ENCODE results near the gene KANSL1. TPM values are rescaled to one million over a fixed set of nuclear protein-coding genes. Genes with fewer than 3 reads are reported as not detected.

Gene KANSL1
- total and polyA plus RNA-seq, 2 of the 4 experiments (the other 2 are of a cell fraction), result 19.1 to 49.6 TPM

DNA sequence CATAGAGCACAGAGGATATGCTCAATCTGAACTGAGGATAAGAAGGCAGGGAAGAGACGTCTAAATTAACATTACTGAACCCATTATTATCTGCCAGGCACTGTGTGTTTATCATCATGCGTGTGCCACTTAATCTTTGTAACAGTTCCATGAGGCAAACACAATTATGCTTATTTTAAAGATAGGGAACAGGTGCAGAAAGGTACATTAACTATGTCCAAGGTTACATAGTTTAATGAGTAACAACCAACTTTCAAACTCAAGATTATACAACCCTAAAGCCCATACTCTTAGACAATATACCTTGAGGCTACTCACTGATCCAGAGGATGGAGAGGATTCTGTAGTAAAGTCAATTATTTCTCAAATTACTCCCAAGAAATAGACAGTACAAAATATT is 151.0 kb downstream of the KANSL1 start:
- Histone ChIP-seq H3K23ac (ENCODE audit: low read depth, low read length) (no peak overlapping the region), H3K14ac (replicated peaks; ENCODE audit: low read depth, low read length) (no peak overlapping the region), H2AK5ac (ENCODE audit: low read depth, low read length) (no peak overlapping the region), H2BK20ac (ENCODE audit: low read depth, low read length) (no peak overlapping the region), H3K4me1 (ENCODE audit: control insufficient read depth, insufficient read depth, low read length) (no peaks in the 10 kb centered on the region), H4K5ac (ENCODE audit: low read depth, low read length) (no peak overlapping the region), H2BK120ac (ENCODE audit: low read depth, low read length) (no peak overlapping the region), H2AK9ac (replicated peaks; ENCODE audit: low read depth, low read length, poor library complexity) (no peak overlapping the region), H4K8ac (ENCODE audit: low read depth in 2 of 2, low read length in 2 of 2) (no peak overlapping the region), H2AFZ (replicated peaks; ENCODE audit: low read length, poor library complexity) (no peak overlapping the region), H2BK5ac (ENCODE audit: low read depth, low read length, poor library complexity, severe bottlenecking) (no peak overlapping the region), H3K4me2 (ENCODE audit: low read depth, low read length) (no peak overlapping the region), H3K4ac (ENCODE audit: low read depth, low read length) (no peak overlapping the region), H3K27ac (ENCODE audit: insufficient read depth, low read length) (no peak overlapping the region), H3K9me3 (ENCODE audit: control insufficient read depth, insufficient read depth, low read length) (no peaks in the 10 kb centered on the region), H3K56ac (ENCODE audit: extremely low read depth, insufficient read depth, low read length) (no peak overlapping the region), H3K9ac (ENCODE audit: low read depth, low read length) (no peak overlapping the region), H4K91ac (ENCODE audit: insufficient read depth, low read depth, low read length) (no peak overlapping the region), H2BK15ac (ENCODE audit: low read depth, low read length) (no peak overlapping the region), H3K36me3 (ENCODE audit: control insufficient read depth, insufficient read depth, low read length) (peaks cover 43% of the 10 kb centered on the region), H3K4me3 (ENCODE audit: insufficient read depth, low read depth, low read length) (no peak overlapping the region), H4K20me1 (ENCODE audit: insufficient read depth, low read length) (peaks cover 23% of the 10 kb centered on the region; the same call in 1 of the 2 replicates), H3K9me1 (ENCODE audit: insufficient read depth, low read length) (no peaks in the 10 kb centered on the region), H3K79me1 (ENCODE audit: low read depth in 1 of 2, low read length in 2 of 2) (peaks cover 40 to 51% of the 10 kb centered on the region in 2 experiments), H3K18ac (ENCODE audit: low read depth, low read length) (no peak overlapping the region), H3K27me3 (ENCODE audit: control insufficient read depth, insufficient read depth, low read length) (no peaks in the 10 kb centered on the region)
- DNase-seq (no peak), ATAC-seq (ENCODE audit: low read depth) (no peak)
- dilution Hi-C loops (cut with HindIII; ENCODE audit: low sequenced_read_pairs, unreplicated experiment) (no loop called here), in situ Hi-C loops (cut with MboI; ENCODE audit: low sequenced_read_pairs) (no loop called here), intact Hi-C loops (cut with micrococcal nuclease) (loop anchor here (10.0 kb wide), 1 partner anchor 53 kb away; no protein-coding TSS in a partner anchor)
- BruUV-seq (replicated peaks), result no TSS peak
- ChIA-PET POLR2A (ENCODE audit: unreplicated experiment) (no interaction called here), CTCF (no interaction called here)
- WGBS, 2 experiments (ENCODE audit: extremely low coverage in 2 of 2, insufficient read length in 1 of 2), result no CpG with 5 or more reads among the region's 2 CpGs
- no peak for TF ChIP-seq RCOR1 (IDR thresholded peaks at IDR 0.05; ENCODE audit: insufficient replicate concordance, low read length)
- TF ChIP-seq RFX5 (IDR thresholded peaks at IDR 0.05; ENCODE audit: low read depth, low read length), result no peak
- TF ChIP-seq POLR2A (IDR thresholded peaks at IDR 0.05; ENCODE audit: low read depth, low read length), result no peak
- TF ChIP-seq, protein P1, sequence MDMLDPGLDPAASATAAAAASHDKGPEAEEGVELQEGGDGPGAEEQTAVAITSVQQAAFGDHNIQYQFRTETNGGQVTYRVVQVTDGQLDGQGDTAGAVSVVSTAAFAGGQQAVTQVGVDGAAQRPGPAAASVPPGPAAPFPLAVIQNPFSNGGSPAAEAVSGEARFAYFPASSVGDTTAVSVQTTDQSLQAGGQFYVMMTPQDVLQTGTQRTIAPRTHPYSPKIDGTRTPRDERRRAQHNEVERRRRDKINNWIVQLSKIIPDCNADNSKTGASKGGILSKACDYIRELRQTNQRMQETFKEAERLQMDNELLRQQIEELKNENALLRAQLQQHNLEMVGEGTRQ (IDR thresholded peaks at IDR 0.05; ENCODE audit: low read depth, low read length), result no peak
- TF ChIP-seq, protein P2, sequence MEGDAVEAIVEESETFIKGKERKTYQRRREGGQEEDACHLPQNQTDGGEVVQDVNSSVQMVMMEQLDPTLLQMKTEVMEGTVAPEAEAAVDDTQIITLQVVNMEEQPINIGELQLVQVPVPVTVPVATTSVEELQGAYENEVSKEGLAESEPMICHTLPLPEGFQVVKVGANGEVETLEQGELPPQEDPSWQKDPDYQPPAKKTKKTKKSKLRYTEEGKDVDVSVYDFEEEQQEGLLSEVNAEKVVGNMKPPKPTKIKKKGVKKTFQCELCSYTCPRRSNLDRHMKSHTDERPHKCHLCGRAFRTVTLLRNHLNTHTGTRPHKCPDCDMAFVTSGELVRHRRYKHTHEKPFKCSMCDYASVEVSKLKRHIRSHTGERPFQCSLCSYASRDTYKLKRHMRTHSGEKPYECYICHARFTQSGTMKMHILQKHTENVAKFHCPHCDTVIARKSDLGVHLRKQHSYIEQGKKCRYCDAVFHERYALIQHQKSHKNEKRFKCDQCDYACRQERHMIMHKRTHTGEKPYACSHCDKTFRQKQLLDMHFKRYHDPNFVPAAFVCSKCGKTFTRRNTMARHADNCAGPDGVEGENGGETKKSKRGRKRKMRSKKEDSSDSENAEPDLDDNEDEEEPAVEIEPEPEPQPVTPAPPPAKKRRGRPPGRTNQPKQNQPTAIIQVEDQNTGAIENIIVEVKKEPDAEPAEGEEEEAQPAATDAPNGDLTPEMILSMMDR (conservative IDR thresholded peaks at IDR 0.05; ENCODE audit: low read depth, low read length), result no peak

Measured in IMR-90 (cell line).